ENCODE measurements around the gene TNFAIP8L1.

The TNFAIP8L1 gene

GRCh38 chr19:4613254-4613751 is 26.0 kb upstream of the TNFAIP8L1 start:
- DNase-seq: no peak

GRCh38 chr19:4618019-4618418 is 21.3 kb upstream of the TNFAIP8L1 start:
- DNase-seq: no peak

- no peak for DNase-seq
Observed at GRCh38 chr19:4619668-4620294, 19.5 kb upstream of the TNFAIP8L1 start.

- no peak for DNase-seq
Observed at GRCh38 chr19:4620675-4621074, 18.6 kb upstream of the TNFAIP8L1 start.

GRCh38 chr19:4622695-4623421 is 16.5 kb upstream of the TNFAIP8L1 start:
- DNase-seq: no peak

- no peak for DNase-seq
Observed at GRCh38 chr19:4624301-4624700, 15.0 kb upstream of the TNFAIP8L1 start.

GRCh38 chr19:4624733-4625362 is 14.5 kb upstream of the TNFAIP8L1 start:
- DNase-seq: no peak

- peak in 1 of 2 donors; percentile 38 for DNase-seq
Observed at GRCh38 chr19:4633140-4633967, 6.0 kb upstream of the TNFAIP8L1 start.

- DNase-seq: no peak
Observed at GRCh38 chr19:4635754-4636116, 3.6 kb upstream of the TNFAIP8L1 start.

- peak in 1 of 2 donors; percentile 39 for DNase-seq
Observed at GRCh38 chr19:4636151-4636717, 3.1 kb upstream of the TNFAIP8L1 start.

GRCh38 chr19:4636761-4637160 is 2.6 kb upstream of the TNFAIP8L1 start:
- no peak for DNase-seq

- DNase-seq: no peak
Observed at GRCh38 chr19:4638317-4638716, 999 bp upstream of the TNFAIP8L1 start.

GRCh38 chr19:4639531-4640246 is 373 bp downstream of the TNFAIP8L1 start:
- DNase-seq: no peak

GRCh38 chr19:4640247-4641000 is 1.1 kb downstream of the TNFAIP8L1 start:
- DNase-seq: no peak

- DNase-seq: no peak
Observed at GRCh38 chr19:4641132-4641531, 1.8 kb downstream of the TNFAIP8L1 start.

- no peak for DNase-seq
Observed at GRCh38 chr19:4642625-4643024, 3.3 kb downstream of the TNFAIP8L1 start.

GRCh38 chr19:4645718-4646117 is 6.4 kb downstream of the TNFAIP8L1 start:
- no peak for DNase-seq

- DNase-seq: no peak
Observed at GRCh38 chr19:4647676-4648644, 8.6 kb downstream of the TNFAIP8L1 start.

GRCh38 chr19:4649392-4650047 is 10.2 kb downstream of the TNFAIP8L1 start:
- no peak for DNase-seq

Measured in hippocampal formation (tissue), 2 donors.